HAP-1 (cell line): ENCODE measurements around the gene DCC.

Experiments
- DNase-seq, 2 experiments: peaks; one replicate each; pipeline ENCODE4 v3.0.0-alpha.2; 2016 to 2020; ENCODE audit warnings: low spot score in 2 of 2
- H3K27me3 ChIP-seq: fragments of 250-450 bp; sonication (Bioruptor Pico); 2 replicates; pipeline ENCODE4 v1.5.1; 2020; ENCODE audit warnings: low read depth, mild to moderate bottlenecking, moderate library complexity
- H3K36me3 ChIP-seq: fragments of 250-450 bp; sonication (Bioruptor Pico); replicated peaks from 2 replicates; pipeline ENCODE4 v1.5.1; 2020; ENCODE audit warnings: mild to moderate bottlenecking
- H3K4me1 ChIP-seq: fragments of 250-450 bp; sonication (Bioruptor Pico); 2 replicates; pipeline ENCODE4 v1.5.1; 2020; ENCODE audit warnings: mild to moderate bottlenecking
- H3K4me3 ChIP-seq: fragments of 250-450 bp; sonication (Bioruptor Pico); 2 replicates; pipeline ENCODE4 v1.5.1; 2020; ENCODE audit warnings: mild to moderate bottlenecking, moderate library complexity
- H3K9me3 ChIP-seq: fragments of 250-450 bp; sonication (Bioruptor Pico); 2 replicates; pipeline ENCODE4 v1.5.1; 2020; ENCODE audit warnings: mild to moderate bottlenecking, moderate library complexity
- in situ Hi-C: fragments of 300-500 bp; cut with MboI; formaldehyde crosslinking; loops from 3 replicates; pipeline ENCODE4 v1.14.3; 2020; ENCODE audit warnings: low sequenced_read_pairs, inconsistent platforms, mixed read lengths

Gene DCC

DNA sequence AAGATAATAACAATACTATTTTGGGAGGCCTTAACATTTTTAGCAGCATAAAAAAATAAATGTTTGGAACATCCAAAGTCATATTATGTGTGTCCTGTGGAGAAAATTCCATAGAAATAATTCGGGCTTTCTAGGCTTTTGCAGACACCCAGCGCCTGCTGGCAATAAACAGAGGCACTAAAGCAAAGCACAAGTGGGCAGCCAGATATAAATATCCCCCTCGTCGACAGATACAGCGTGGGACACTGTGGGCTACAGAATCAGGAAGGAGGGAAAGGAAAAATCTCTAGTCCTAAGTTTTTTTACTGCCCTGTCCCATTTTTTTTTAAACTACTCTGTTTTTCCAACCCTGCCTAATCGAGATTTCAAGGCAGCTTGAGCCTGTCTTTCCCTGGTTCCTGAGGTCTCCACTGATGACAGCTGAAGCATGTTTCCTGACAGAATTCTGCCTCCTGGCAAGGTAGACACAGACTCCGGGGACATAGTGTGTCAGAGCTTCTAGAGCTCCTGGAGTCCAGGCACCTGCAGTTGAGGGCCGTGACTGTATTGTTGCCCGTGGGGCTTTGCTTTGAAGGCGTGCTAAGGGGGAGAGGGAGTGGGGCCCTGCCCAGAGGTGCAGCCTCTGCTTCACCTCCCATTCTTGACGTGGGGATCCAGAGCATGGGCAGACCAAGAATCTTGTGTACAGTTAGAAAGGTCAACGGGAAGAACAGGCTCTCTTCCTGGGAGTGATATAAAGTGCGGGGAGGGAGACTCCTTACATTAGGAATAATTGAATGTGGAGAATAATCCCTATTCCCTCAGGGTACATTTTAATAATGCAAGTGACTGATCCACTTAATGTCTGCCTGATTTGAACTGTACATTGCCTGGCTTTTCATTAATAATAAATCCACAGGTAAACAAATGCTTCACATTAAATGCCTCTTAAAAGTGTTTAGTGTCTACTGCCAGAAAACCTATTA is 232.3 kb downstream of the DCC start:
- DNase-seq = no peak
- Histone ChIP-seq H3K36me3 (no peaks in the 10 kb centered on the region), H3K27me3 (no peaks in the 10 kb centered on the region), H3K9me3 (no peaks in the 10 kb centered on the region), H3K4me1 (no peaks in the 10 kb centered on the region), H3K4me3 (no peak overlapping the region)
- in situ Hi-C loops = no loop called here

DNA sequence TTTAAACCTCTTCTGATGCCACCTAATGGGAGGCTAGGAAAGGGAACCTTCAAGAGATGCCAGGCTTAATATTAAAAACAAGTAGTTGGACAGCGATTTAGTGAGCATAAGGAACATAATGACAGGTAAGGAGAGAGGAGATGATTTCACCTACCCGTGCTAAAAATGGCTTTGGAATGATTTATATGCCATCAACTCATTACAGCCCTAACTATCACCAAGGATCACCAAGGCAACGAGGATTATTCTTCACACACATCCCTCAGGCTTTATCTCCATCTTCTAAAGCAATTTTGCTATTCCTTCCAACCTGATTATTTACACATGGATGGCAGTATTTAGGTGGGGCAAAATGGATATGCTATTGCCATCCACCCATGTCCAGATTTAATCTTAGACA is 237.8 kb downstream of the DCC start:
- in situ Hi-C loops = no loop called here
- no peak overlapping the region for H3K4me3 ChIP-seq
- H3K4me1 ChIP-seq = no peaks in the 10 kb centered on the region
- DNase-seq = no peak
- H3K27me3 ChIP-seq = no peaks in the 10 kb centered on the region
- no peaks in the 10 kb centered on the region for H3K9me3 ChIP-seq
- H3K36me3 ChIP-seq = no peaks in the 10 kb centered on the region

DNA sequence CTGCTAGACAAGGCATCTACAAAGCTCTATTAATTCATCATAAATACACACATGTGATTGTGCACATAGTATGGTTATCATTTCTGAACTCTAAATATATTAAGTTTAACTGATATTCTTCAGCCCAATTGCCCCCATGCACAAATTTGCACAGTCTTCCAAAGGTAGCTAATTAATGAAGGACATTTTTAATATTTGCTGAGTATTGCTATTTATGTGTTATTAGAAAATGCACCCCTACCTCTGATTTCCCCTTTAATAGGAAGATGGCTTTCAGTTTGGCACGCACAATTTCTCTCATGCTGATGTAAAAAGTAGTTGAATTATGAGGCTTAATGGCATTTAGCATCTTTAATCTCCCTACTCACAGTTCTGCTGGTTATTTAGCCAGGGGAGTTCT is 242.1 kb downstream of the DCC start:
- no peaks in the 10 kb centered on the region for H3K4me1 ChIP-seq
- H3K27me3 ChIP-seq = no peaks in the 10 kb centered on the region
- no peak for DNase-seq
- H3K4me3 ChIP-seq = no peak overlapping the region
- H3K9me3 ChIP-seq = no peaks in the 10 kb centered on the region
- in situ Hi-C loops = no loop called here
- H3K36me3 ChIP-seq = no peaks in the 10 kb centered on the region

DNA sequence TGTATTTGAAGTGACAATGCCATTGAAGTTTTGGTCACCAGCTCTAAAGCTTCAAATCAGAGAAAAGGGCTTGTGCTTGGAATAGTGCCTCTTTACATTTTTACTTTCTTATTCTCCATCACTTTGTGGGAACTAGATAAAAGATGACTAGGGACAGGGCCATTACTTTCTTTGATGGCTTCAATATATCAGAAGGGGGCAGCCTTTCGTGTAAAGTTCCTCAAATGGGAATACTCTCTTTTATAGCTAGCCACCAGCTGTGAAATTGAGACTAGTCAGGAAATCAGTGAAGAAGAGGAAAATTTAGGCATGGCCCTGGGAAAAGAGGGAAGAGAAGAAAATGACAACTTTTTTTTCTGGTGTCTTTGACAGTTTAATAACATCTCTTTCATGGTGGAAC is 242.5 kb downstream of the DCC start:
- in situ Hi-C loops = no loop called here
- Histone ChIP-seq H3K9me3 (no peaks in the 10 kb centered on the region), H3K4me1 (no peaks in the 10 kb centered on the region), H3K4me3 (no peak overlapping the region), H3K27me3 (no peaks in the 10 kb centered on the region), H3K36me3 (no peaks in the 10 kb centered on the region)
- DNase-seq = no peak

DNA sequence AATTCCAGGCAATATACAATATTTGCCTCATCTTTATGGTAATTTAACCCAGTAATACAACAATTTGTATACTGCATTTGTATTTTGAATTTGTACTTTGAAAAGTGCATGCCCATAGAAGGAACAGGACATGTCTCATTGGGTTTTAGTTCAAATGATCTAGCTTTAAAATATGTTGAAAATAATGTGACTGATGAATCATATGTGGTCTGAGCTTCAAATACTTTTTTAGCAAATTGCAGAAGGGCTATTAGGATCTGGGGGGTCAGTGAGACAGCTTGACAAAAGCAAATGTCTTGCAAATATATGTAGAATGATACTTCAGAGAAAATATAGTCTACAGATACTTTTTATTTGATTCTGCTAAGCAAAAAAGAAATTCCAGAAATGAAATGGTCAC is 248.9 kb downstream of the DCC start:
- Histone ChIP-seq H3K4me1 (no peaks in the 10 kb centered on the region), H3K9me3 (no peaks in the 10 kb centered on the region), H3K36me3 (no peaks in the 10 kb centered on the region), H3K4me3 (no peak overlapping the region), H3K27me3 (no peaks in the 10 kb centered on the region)
- no peak for DNase-seq
- in situ Hi-C loops = no loop called here

DNA sequence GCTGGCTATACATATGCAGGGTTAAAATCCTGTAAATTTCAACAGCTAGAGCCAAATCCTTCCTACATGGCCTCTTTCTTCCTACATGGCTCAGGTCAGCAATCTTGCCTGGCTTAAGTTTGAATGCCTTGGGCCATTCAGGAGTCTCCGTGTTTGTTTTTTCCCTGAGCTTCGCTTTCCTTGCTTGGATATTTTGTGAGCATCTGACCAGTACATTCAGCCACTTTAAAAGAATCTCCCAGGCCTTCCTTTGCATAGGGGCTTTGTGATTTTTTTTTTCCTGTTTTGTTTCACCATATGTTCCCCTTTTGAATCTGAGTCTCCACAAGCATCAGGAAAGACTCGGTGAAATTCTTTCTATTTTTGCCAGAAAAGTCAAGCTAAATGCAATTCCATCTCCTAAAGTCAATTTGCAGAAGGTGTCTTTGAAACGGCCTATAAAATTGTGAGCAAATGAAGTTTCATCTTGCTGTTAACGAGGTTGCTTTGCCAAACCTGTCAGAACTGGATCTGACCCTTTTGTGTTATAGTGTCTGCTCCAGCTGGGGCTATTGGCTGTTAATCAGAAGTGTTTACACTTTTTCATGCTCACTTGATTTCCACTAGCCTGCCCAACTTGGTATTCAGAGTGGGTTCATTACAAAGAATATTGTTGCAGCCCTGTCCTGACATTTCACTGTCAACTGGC is 256.9 kb downstream of the DCC start:
- Histone ChIP-seq H3K9me3 (no peaks in the 10 kb centered on the region), H3K4me3 (no peak overlapping the region), H3K36me3 (no peaks in the 10 kb centered on the region), H3K27me3 (no peaks in the 10 kb centered on the region), H3K4me1 (no peaks in the 10 kb centered on the region)
- no peak for DNase-seq
- in situ Hi-C loops = no loop called here

DNA sequence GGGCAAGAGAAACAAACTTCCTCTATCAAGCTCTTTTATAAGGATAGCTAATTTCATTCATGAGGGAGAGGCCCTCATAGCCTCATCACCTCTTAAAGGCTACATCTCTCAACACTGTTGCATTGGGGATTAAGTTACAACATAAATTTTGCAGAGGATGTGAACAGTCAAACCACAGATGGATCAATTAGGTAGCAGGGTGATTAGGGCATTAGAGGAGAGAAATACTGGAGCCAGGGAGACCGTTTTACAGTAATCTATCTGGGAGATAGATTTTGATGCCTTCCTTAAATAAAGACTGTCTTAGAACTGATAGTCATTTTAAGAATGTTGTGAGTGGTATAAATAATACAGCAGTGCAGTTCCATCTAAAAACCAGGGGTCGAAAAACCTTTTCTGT is 258.9 kb downstream of the DCC start:
- in situ Hi-C loops = no loop called here
- Histone ChIP-seq H3K4me3 (no peak overlapping the region), H3K27me3 (no peaks in the 10 kb centered on the region), H3K4me1 (no peaks in the 10 kb centered on the region), H3K36me3 (no peaks in the 10 kb centered on the region), H3K9me3 (no peaks in the 10 kb centered on the region; the same call in 1 of the 2 replicates)
- no peak for DNase-seq

DNA sequence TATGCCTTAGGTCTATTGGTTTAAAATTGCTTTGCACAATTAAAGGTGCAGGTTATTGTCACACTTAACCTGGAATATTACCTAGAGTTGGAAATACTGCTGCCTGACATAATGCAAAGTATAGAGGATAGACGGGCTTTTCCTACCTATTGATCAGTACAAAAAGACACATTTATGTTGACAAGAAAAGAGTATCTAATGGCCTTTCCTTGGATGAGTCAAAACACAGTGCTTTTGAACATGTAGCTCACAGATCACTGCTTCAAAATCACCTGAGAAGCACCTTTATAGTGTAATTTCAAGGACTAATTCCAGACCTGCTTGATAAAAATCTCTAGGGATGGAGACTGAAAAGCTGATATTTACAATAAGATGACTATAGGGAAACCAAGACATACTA is 262.8 kb downstream of the DCC start:
- no peaks in the 10 kb centered on the region for H3K4me1 ChIP-seq
- in situ Hi-C loops = no loop called here
- H3K9me3 ChIP-seq = no peaks in the 10 kb centered on the region; the same call in 1 of the 2 replicates
- no peaks in the 10 kb centered on the region for H3K36me3 ChIP-seq
- no peaks in the 10 kb centered on the region for H3K27me3 ChIP-seq
- H3K4me3 ChIP-seq = no peak overlapping the region
- no peak for DNase-seq

DNA sequence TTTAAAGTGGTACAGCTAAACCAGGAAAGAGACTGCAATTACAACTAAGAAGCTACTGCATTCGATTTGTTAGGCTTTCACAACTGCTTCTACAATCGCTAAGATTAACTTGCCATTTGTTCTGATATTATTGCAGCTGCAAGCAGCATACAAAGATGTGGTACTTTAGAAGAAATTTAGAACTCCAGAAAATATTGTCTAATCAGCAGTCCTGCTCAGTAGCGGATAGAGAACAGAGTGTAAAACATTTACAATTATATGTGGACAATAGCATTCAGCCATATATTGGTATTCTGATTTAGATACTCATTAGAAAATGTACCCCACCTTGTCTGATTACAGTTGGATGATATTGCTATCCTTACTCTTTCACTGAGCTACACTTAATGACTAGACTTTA is 265.3 kb downstream of the DCC start:
- in situ Hi-C loops = no loop called here
- H3K36me3 ChIP-seq = no peaks in the 10 kb centered on the region
- H3K9me3 ChIP-seq = no peaks in the 10 kb centered on the region; the same call in 1 of the 2 replicates
- no peaks in the 10 kb centered on the region for H3K4me1 ChIP-seq
- no peak for DNase-seq
- H3K27me3 ChIP-seq = no peaks in the 10 kb centered on the region
- no peak overlapping the region for H3K4me3 ChIP-seq

DNA sequence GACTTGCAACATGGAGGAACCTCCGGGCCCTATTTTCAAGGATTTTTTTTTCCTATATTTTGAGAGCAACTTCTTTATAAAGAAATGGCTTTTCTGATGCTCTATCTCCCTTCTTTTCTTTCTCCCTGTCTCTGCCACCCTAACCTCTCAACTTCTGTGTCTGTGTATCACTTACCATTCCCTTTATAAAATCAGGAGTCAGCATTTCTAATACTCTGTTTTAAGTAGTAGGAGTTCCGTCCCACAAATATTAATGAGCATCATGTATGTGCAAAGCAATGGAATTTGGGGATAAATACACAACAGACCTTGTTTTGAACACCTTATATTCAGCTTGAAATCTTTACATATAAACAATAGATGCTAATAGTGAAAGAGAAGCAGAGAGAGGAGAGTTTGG is 268.0 kb downstream of the DCC start:
- no peak overlapping the region for H3K4me3 ChIP-seq
- no peaks in the 10 kb centered on the region for H3K36me3 ChIP-seq
- H3K9me3 ChIP-seq = no peaks in the 10 kb centered on the region
- DNase-seq = no peak
- no peaks in the 10 kb centered on the region for H3K27me3 ChIP-seq
- in situ Hi-C loops = no loop called here
- H3K4me1 ChIP-seq = no peaks in the 10 kb centered on the region

DNA sequence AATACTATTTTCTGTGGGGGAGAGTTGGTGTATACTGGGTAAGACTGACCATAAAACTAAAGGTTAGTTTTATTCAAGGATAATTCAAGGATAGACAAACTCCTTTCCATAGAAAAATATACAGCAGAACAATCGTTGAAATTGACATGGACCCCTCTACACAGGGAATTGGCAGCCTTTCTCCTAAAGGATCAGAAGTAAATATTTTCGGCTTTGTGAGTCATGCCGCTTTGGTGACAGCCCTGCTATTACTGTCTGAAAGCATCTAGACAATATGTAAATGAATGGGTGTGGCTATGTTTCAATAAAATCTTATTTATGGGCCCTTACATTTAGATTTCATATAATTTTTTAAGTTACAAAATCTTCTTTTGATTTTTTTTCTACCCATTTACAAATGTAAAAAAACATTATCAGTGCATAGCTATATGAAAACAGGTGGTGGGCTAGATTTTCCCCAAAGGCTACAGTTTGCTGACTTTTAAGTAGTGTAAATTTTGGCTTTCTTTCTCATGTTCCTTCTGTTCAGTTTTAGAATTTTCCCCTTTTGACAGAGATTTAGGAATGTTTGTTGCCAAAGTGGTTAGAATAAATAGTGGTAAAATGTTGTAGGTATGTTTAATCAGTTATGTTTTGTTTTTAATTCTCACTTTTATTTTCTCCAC is 270.6 kb downstream of the DCC start:
- H3K27me3 ChIP-seq = no peaks in the 10 kb centered on the region
- no peaks in the 10 kb centered on the region for H3K36me3 ChIP-seq
- no peak overlapping the region for H3K4me3 ChIP-seq
- no peaks in the 10 kb centered on the region for H3K9me3 ChIP-seq
- in situ Hi-C loops = no loop called here
- DNase-seq = no peak
- H3K4me1 ChIP-seq = no peaks in the 10 kb centered on the region

DNA sequence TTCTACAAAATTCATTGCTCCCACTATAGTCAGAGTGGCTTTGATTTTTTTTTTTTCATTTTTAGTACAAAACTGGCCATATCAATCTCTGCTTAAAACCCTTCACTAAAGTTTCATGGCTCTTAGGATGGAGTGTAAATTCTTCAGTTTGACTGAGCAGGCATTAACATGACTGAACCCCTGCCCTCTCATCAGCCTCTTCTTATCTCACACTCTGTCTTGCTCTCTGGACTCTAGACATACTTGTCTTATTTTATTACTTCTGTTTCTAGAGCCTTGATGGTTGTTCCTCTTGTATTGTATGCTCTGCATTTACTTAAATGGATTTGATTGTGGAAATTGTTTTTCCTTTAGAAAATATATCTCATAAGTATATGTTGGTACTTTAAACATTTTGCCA is 272.4 kb downstream of the DCC start:
- Histone ChIP-seq H3K9me3 (no peaks in the 10 kb centered on the region), H3K27me3 (no peaks in the 10 kb centered on the region), H3K4me1 (no peaks in the 10 kb centered on the region), H3K4me3 (no peak overlapping the region), H3K36me3 (no peaks in the 10 kb centered on the region)
- in situ Hi-C loops = no loop called here
- no peak for DNase-seq

DNA sequence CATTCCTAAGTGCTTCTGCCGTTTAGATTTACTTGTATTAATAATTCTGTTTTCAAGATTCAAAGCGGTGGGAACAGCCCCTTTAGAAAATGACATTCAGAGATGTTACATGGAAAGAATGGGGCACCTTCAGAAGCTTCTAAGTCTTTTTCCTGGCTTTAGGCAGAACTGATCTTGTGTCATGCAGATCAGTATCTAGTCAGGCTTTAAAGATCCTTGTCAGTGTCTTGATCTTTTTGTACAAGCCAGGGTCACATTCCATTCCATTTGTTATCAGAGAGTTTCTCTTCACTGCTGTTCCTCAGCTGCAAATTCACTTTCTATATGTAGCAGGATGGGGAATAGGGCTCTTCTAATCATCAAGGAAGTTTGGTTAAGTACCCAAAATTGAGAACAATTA is 275.3 kb downstream of the DCC start:
- no peaks in the 10 kb centered on the region for H3K4me1 ChIP-seq
- no peak for DNase-seq
- H3K4me3 ChIP-seq = no peak overlapping the region
- H3K9me3 ChIP-seq = no peaks in the 10 kb centered on the region
- H3K27me3 ChIP-seq = no peaks in the 10 kb centered on the region
- in situ Hi-C loops = no loop called here
- no peaks in the 10 kb centered on the region for H3K36me3 ChIP-seq

DNA sequence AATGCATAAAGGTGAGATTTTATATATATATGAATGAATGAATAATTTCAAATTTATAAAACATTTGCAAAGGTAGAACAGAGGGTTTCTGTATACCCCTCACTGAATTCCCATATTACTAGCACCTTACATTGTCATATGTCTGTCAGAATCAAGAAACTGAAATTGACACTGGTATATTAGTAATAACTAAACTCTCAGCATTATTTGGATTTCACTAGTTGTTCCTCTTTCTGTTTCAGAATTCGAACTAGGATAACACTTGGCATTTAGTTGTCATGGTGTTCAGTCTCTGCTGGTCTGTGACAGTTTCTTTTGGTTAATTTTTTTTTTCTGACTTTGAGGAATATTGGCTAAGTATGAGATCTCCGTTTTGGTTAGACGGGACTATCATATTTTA is 275.9 kb downstream of the DCC start:
- no peaks in the 10 kb centered on the region for H3K36me3 ChIP-seq
- DNase-seq = no peak
- no peaks in the 10 kb centered on the region for H3K4me1 ChIP-seq
- no peak overlapping the region for H3K4me3 ChIP-seq
- H3K27me3 ChIP-seq = no peaks in the 10 kb centered on the region
- in situ Hi-C loops = no loop called here
- H3K9me3 ChIP-seq = no peaks in the 10 kb centered on the region
